ENCODE results near the gene MSANTD1. TPM values are rescaled to one million over a fixed set of nuclear protein-coding genes. Genes with fewer than 3 reads are reported as not detected.

MSANTD1 gene
- total and polyA plus RNA-seq, 2 of the 8 experiments (the other 6 are each of a cell fraction or from before 2014, with no cell fraction given), result 0.23 to 0.45 TPM

DNA sequence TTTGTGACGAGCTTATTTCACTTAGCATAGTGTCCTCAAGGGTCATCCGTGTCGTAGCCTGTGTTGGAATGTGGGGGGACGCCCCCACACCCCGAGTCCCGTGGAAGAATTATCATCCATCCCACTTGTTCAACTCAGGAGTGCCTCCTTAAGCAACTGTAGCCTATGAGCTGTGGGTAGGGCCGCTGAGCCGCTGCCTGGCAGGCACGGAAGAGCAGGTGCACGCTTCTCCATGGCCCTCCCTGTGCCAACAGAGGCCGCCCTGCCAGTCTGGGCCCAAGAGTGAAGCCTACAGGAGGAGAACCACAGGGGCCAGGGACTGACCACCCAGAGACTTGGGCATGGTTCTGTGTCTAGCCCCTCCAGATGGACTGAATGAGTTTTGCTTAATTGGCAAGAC, 41.5 kb downstream of the MSANTD1 start:
- no peaks in the 10 kb centered on the region for H3K36me3 ChIP-seq (ENCODE audit: control insufficient read depth in 2 of 4, insufficient read depth in 4 of 4, low read length in 3 of 4)
- no peaks in the 10 kb centered on the region; a peak in 2 of 4 replicates for H3K79me2 ChIP-seq (ENCODE audit: control insufficient read depth in 1 of 2, insufficient read depth in 2 of 2, low read length in 2 of 2)
- H3K4me1 ChIP-seq (replicated peaks in 1 of 4; ENCODE audit: control insufficient read depth in 3 of 4, insufficient read depth in 4 of 4, low read length in 3 of 4), result peaks cover 0 to 23% (median 11%) of the 10 kb centered on the region in 4 experiments; a peak in 5 of 7 replicates
- CTCF ChIA-PET (ENCODE audit: partially characterized antibody), result interaction anchor here (1.0 to 5.1 kb wide), 4 partner anchors 22 to 128 kb away, joined by 3 to 31 read pairs (median 6); no protein-coding TSS in a partner anchor
- H3K4ac ChIP-seq (replicated peaks; ENCODE audit: insufficient read length, low read depth, low read length), result no peak overlapping the region
- no peaks in the 10 kb centered on the region for H3K79me1 ChIP-seq (ENCODE audit: low read depth, low read length)
- H4K91ac ChIP-seq (replicated peaks; ENCODE audit: insufficient read length, low read length), result no peak overlapping the region
- no peak overlapping the region for H2BK5ac ChIP-seq (ENCODE audit: low read depth, low read length)
- no peak overlapping the region for H4K5ac ChIP-seq (ENCODE audit: insufficient read length, low read depth, low read length)
- no peak overlapping the region for H3K56ac ChIP-seq (replicated peaks; ENCODE audit: insufficient read length, low read depth, low read length)
- FAIRE-seq (no peak), DNase-seq (ENCODE audit: low read depth in 1 of 2, low spot score in 2 of 2) (no peak)
- H3K14ac ChIP-seq (ENCODE audit: insufficient read length), result no peak overlapping the region
- H3K9ac ChIP-seq (replicated peaks in 1 of 4; ENCODE audit: extremely low read depth in 1 of 4, low read depth in 3 of 4, low read length in 3 of 4), result no peak overlapping the region
- no peak overlapping the region for H4K8ac ChIP-seq (ENCODE audit: extremely low read depth, insufficient read depth, low read length)
- TF ChIP-seq PHF8 (conservative IDR thresholded peaks at IDR 0.05; ENCODE audit: low read depth, low read length) (no peak), KDM1A (IDR thresholded peaks at IDR 0.05; ENCODE audit: borderline replicate concordance, low read length) (no peak), RFX5 (IDR thresholded peaks at IDR 0.05; ENCODE audit: borderline replicate concordance, low read depth, low read length) (no peak), POLR2AphosphoS5 (IDR thresholded peaks at IDR 0.05; ENCODE audit: low read depth, low read length) (no peak), EZH2 (IDR thresholded peaks at IDR 0.05; ENCODE audit: low read depth, low read length, severe bottlenecking) (no peak), SIX5 (IDR thresholded peaks at IDR 0.05; ENCODE audit: low read depth, low read length) (no peak), SRF (IDR thresholded peaks at IDR 0.05; ENCODE audit: low read depth, low read length) (no peak), CEBPB (IDR thresholded peaks at IDR 0.05; ENCODE audit: low read depth, low read length) (no peak), EGR1 (IDR thresholded peaks at IDR 0.05; ENCODE audit: borderline replicate concordance, low read depth, low read length) (no peak), SAP30 (IDR thresholded peaks at IDR 0.05; ENCODE audit: insufficient read depth, insufficient replicate concordance, low read length) (no peak)
- TF ChIP-seq, protein P1, sequence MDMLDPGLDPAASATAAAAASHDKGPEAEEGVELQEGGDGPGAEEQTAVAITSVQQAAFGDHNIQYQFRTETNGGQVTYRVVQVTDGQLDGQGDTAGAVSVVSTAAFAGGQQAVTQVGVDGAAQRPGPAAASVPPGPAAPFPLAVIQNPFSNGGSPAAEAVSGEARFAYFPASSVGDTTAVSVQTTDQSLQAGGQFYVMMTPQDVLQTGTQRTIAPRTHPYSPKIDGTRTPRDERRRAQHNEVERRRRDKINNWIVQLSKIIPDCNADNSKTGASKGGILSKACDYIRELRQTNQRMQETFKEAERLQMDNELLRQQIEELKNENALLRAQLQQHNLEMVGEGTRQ (IDR thresholded peaks at IDR 0.05; ENCODE audit: low read length), result no peak
- TF ChIP-seq, protein P2, sequence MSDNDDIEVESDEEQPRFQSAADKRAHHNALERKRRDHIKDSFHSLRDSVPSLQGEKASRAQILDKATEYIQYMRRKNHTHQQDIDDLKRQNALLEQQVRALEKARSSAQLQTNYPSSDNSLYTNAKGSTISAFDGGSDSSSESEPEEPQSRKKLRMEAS (IDR thresholded peaks at IDR 0.05), result no peak
- peaks cover 15% of the 10 kb centered on the region; the same call in 1 of the 2 replicates for H3K23me2 ChIP-seq (ENCODE audit: low read depth, low read length)
- WGBS, 2 experiments (ENCODE audit: extremely low coverage in 1 of 2, insufficient coverage in 1 of 2, insufficient read length in 1 of 2, insufficient replicate concordance in 2 of 2, low coverage in 1 of 2, low lambda C conversion rate in 2 of 2, missing lambda C conversion rate in 1 of 2), result 90% methylated on average over 11 of the region's 11 CpGs; no CpG with 5 or more reads in 1 of the 2 experiments
- H2AFZ ChIP-seq (ENCODE audit: low read length), result no peak overlapping the region
- H2BK15ac ChIP-seq (ENCODE audit: low read length), result no peak overlapping the region
- peaks cover 2 to 6% of the 10 kb centered on the region in 2 experiments for H4K20me1 ChIP-seq (replicated peaks in 1 of 2; ENCODE audit: control insufficient read depth in 1 of 2, insufficient read depth in 2 of 2, low read length in 2 of 2)
- no peak overlapping the region for H3K23ac ChIP-seq (ENCODE audit: insufficient read length)
- no peak overlapping the region for H3K27ac ChIP-seq (ENCODE audit: low read depth, low read length)
- H2BK12ac ChIP-seq (ENCODE audit: low read depth, low read length), result no peak overlapping the region
- no peak overlapping the region for H3K4me2 ChIP-seq (ENCODE audit: insufficient read depth in 1 of 2, low read depth in 2 of 2, low read length in 2 of 2)
- no peaks in the 10 kb centered on the region for H3K9me3 ChIP-seq (ENCODE audit: insufficient read depth in 2 of 2, low read depth in 1 of 2, low read length in 1 of 2)
- no peak overlapping the region for H3K18ac ChIP-seq (ENCODE audit: extremely low read depth, low read length)
- H3K27me3 ChIP-seq (replicated peaks in 1 of 4; ENCODE audit: control insufficient read depth in 3 of 4, extremely low read depth in 1 of 4, insufficient read depth in 3 of 4, low read length in 3 of 4), result peaks cover 0 to 12% (median 1%) of the 10 kb centered on the region in 4 experiments; a peak in 3 of 7 replicates
- no peak overlapping the region for H2BK20ac ChIP-seq (ENCODE audit: low read length)
- POLR2A ChIA-PET (ENCODE audit: partially characterized antibody), result interaction anchor here (0.7 to 1.4 kb wide), 2 partner anchors 20 to 88 kb away, joined by 3 to 4 read pairs; no protein-coding TSS in a partner anchor
- H2AK5ac ChIP-seq (ENCODE audit: low read depth, low read length), result no peak overlapping the region
- H3K4me3 ChIP-seq (ENCODE audit: extremely low read depth in 1 of 4, insufficient read depth in 2 of 4, low read depth in 3 of 4, low read length in 4 of 4), result no peak overlapping the region
- H2BK120ac ChIP-seq (replicated peaks; ENCODE audit: low read depth, low read length), result no peak overlapping the region

Data from H1 (cell line).